NCI-H526 (cell line): ENCODE results near the gene GNAT3.

Experiments
- DNase-seq, 2 experiments: peaks; one replicate each; lab custom pipeline; 2025; lab: John Stamatoyannopoulos, UW

Gene GNAT3

DNA sequence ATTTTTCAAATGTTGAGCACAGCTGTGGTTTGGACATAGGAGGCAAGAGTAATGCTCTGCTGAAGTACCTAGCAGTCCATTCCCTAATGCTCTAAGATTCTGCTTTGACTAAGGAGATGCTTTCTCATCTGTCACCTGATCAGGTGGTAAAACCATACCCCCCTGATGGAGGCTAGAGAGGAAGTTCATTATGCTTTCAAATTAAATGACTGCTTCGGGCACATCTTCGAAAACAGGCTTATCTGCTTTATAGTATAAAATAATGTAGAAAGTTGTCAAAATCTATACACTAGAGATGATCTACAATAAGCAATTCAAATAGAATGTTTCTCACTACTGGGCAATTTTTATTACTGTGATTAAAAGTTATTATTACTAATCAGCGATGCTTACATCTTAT is at the start of gene GNAT3:
Gene GNAT3 (minus strand): TSS at position 101 of the 400 bp plus-strand sequence. CDS start 138 bp downstream, outside the sequence.
- DNase-seq: peak in 1 of 2 experiments; percentile 38

DNA sequence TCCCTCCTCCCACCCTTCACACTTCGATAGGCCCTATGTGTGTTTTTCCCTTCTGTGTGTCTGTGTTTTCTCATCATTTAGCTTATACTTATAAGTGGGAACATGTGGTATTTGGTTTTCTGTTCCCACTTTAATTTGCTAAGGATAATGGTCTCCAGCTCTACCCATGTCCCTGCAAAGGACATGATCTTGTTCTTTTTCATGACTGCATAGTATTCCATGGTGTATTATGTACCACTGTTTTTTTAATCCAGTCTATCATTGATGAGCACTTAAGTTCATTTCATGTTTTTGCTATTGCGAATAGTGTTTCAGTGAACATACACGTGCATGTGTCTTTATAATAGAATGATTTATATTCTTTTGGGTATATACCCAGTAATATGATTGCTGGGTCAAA is 46.3 kb upstream of the GNAT3 start:
- DNase-seq: no peak

DNA sequence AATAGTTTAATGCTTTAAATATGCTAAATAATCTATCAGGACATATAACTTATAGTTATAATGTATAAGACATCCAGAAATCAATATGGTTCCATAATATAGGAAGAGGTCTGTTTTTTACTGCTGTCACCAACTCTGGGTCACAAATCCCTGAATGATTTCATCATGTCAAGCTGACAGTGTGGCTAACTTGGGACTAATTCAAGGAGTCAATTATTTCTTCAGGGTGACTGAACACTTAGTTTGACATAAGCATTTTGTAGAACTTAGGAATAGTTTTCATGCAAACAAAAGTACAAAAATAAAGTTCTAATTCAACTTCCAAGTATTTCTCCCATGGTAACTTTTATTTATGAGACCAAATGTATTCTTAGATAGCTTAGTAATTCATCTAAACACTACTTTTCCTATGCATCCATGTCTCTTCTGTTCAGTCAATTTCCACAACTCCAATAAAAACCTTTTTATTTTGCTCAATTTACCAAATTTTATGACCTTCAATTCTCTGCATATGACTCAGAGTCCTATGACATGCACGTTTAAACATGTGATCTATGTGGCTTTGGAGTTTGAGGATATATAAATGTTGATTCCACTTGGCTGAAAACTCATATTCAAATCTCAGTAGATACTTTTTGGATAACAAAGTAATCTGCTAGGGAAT is 40.3 kb upstream of the GNAT3 start:
- no peak for DNase-seq

DNA sequence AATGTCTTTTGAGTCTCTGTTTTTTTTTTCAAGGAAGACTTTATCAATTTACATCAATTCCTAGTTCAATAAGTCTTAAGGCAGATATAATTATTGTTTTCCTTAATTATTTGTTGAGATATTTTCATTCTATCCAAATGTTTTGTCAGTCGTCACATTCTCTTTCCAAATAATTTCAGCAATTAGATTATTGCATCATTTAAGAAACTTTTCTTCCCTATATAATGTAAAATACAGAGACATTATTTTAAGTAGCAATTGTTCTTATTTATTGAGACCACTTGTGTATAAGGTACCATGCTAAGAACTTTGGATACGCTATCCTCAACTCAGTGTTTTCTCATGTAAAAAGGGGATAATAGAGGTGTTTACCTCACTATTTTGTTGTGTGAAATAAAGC is 38.1 kb upstream of the GNAT3 start:
- no peak for DNase-seq

DNA sequence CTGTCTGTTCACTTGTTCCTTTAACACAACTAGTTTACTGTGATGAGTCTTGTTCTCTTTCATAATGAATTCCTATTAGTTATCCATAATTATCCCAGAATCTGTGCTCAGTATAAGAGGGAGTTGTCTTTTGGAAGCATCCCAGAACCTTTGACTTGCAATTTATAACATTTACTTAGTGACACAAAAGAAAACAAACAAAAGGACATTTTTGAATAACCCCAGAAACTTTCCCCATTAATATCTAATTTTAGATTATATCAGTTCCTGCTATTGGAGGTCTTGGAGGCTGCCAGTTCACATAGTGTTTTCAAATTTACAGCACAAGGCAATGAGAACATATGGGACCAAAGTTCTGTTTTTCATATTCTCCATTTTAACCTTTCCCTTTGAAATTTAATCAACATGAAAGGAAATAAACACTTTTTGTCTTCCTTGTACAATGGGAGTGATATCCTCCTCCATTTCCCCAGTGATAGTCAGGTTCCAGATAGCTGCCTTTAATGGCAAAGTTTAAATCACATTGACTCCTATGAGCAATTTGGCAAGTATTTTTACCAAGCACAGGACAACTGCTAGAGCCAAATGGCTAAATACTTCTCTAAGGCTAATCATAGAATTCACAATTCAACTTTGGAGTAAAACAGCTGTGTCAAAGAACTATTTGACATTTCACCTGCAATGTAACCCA is 37.1 kb upstream of the GNAT3 start:
- DNase-seq: no peak

DNA sequence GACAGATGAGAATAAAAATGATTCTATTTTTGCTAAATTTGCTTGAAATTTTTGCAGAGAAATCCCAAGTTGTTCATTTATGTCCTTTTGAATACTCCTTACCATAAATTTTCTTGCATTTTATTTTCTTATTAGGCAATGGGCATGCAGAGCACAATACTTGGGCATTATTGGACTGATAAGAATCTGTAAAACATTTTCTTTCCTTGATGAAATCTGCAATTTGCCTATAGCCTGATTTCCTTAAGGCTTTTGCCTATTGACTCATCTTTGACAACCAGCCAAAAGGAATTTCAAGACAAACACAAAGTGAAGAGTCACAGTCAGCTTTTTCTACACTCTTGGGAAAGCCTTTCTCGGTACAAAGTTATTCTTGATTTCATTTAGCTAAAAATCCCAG is 30.5 kb upstream of the GNAT3 start:
- no peak for DNase-seq

DNA sequence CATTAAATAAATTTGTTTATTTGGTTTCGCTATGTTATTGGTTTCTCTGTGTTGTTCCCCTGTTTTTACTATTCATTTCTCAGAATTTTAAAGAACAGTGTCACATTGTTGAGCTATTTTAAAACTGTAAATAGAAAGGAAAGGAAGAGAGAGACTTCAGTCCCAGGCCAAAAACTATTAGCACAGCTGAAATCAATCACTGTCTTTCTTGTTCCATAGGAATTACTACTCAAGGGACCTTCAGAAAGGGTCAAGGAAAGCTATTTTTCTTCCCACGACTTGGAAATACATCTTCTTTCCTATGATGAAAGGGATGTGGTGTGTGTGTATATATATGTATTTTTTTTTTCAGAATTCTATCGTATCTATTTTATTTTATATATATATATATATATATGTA is 29.0 kb upstream of the GNAT3 start:
- DNase-seq: no peak

DNA sequence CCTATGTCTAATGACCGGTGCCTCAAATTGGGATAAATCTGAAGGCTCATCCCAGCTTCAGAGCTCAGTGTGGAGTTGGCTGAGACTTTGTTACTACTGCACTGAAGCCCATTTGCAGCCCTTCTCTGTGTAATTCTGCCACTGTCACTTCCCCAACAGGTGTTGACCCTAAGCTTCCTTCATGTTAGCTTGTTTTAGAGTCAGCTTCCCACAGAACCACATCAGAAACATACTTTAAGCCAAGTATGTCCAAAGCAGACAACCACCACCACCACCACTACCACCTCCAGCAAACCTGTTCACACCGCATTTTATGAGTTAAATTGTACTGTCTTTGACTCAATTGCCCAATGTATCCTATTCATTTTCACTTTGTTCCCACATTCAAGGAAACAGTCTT is 25.2 kb upstream of the GNAT3 start:
- no peak for DNase-seq

DNA sequence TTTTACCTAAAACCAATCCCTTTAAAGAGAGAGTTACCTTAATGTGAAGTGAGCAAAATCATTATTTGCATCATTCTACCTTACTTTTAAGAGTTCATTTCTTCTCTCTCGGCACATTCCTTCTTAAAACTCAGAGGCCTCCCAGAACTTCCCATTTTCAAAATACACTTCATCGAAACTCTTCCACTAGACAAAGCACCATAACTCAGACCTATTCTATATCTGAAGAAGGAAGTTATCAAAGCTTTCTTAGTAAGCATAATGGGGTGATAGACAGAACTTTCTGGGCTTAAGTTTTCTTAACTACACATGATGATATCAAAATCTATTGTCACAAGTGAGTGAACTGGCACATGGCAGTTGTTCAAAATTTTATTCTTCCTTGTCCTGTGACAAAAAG is 24.6 kb upstream of the GNAT3 start:
- no peak for DNase-seq

DNA sequence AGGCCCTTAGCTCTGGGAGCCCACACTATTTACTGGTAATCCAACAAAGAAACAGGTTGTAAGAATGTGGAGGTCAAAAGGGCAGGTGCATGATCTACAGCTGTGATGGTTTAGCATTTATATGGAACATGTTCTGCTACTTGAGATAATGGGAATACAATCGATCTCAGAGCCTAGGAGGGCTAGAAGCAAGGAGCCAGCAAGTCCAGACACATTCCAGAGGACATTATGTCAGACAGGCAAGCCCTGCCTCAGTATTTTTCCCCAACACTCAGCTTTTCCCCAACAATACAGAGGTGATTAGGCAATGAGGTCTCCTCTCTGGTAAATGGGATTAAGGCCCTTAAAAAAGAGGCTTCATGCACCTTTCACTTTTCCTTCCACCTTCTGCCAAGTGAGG is 21.4 kb upstream of the GNAT3 start:
- DNase-seq: no peak

DNA sequence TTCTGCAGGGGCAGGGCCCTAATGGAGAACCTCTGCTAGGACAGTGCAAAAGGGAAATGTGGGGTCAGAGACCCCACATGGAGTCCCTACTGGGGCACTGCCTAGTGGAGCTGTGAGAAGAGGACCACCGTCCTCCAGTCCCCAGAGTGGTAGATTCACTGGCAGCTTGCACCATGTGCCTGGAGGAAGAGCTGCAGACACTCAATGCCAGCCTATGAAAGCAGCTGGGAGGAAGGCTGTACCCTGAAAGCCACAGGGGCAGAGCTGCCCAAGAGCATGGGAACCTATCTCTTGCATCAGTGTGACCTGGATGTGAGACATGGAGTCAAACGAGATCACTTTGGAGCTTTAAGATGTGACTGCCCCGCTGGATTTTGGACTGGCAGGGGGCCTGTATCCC is 20.3 kb upstream of the GNAT3 start:
- DNase-seq: no peak

DNA sequence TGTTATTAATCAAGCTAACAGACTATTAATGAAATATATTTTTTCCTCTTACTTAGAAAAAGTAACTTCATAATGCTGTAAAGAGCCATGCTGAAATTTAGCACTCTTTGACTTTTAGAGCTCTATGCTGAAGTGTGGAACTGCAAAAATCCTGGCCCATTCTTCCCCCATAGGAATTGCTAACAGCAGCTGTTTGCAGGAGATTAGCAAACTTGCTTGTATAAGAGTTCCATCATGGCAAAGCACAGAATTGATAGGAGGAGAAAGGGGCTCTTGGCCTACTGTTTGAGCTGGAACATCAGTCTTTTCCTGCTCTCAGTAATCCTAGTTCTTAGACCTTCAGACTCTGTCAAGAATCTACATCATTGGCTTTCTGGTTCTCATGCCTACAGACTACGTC is 18.3 kb upstream of the GNAT3 start:
- no peak for DNase-seq

DNA sequence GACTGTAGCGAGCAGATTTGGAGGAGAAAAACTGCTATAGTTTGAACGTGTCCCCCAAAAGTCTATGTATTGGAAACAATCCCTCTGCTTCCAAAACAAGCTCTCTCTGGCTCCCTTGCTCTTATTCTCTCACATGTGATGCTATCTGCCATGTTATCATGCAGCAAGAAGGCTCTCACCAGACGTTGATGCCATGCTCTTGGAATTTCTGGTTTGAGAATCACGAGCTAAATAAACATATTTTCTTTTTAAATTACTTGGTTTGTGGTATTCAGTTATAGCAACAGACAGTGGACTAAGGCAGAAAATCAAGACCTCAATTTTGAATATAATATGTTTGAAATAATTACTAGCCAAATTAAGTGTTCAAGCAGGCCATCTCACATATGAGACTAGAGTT is 17.5 kb upstream of the GNAT3 start:
- DNase-seq: no peak

DNA sequence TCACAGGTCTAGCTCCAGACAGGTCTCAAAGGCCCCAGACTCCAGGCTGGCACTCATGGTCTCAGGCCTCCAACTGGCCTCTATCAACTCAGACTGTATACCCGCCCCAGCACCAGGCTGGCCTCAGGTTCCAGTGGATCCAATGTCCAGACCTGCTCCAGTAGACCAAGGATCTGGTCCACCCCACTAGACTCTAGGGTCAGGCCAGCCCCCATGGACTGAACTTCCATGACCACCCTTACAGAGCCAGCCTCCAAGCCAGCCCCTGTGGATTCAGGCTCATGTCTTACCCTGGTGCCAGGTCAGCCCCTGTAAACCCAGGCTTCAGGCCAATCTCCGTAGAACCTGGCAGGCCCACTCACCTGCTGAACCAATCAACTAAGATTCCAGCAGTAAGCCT is 16.8 kb upstream of the GNAT3 start:
- DNase-seq: no peak

DNA sequence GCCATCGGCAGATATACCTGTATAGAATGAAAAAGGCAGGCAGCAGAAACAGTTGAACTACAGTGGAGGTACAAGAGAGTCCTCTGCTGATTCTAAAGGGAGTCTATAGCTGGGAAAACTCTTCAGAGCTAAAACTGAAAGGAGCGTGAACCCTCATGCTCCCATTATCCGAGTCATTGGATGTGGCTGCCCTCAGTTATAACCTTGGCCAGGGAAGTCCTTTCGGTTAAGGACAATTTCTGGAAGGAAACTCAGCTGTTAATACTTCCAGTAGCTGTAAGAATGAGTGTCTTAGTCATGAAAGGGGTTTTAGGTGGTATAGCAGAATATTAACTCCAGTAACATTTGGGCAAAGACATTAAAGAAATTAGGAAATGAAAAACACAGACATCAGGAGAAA is 14.6 kb upstream of the GNAT3 start:
- no peak for DNase-seq

DNA sequence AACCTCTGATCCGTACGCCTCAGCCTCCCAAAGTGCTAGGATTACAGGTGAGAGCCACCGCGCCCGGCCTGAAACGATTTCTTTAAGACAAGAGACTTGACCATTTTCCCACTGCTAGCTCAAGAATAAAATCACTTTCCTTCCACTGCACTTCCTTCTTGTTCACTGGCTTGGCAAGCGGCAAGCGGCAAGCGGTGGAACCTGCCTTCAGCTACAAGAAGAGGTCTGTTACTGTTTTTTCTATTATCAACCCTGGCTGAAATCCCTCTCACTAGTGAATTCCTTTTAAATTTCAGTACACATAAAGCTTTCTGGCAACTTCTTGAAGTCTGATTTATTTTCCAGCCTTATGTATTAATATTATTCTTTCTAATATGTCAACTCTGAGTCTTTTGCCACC is 12.8 kb upstream of the GNAT3 start:
- no peak for DNase-seq

DNA sequence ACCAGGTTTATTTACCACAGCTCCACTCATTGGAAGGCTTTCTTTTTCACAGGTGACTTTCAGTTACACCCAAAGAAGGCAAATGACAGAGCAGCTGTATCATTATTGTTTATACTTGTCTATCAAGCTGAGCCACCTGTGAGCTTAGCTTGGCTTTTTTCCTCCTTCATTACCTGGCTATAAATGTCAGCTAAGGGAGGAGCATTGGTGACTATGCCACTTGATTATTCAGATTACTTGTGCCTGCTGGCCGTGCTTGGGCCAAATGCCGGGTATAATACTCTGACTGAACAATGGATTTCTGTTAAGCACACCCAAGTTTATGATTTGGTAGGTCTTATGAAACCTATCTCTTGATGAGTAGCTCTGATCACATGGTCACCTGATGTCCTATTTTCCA is 9.9 kb upstream of the GNAT3 start:
- DNase-seq: no peak

DNA sequence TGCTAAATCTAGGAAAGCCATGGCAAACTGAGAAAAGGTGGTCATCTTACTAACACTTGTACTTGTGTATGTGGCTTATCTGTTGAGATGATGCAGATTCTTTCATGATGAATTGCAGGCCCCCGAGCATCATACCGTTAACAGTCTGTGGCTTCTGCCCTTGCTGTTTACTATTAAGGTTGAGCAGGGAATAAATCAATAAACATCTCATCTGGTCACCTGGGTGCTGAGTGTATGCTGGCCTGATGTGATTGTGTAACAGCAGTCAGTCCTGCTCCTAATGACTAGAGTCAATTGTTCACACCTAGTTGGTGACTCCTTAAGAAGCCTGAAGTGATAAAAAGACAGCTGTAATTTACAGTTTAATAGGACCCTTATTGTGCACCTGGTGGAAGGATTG is 8.3 kb upstream of the GNAT3 start:
- no peak for DNase-seq

DNA sequence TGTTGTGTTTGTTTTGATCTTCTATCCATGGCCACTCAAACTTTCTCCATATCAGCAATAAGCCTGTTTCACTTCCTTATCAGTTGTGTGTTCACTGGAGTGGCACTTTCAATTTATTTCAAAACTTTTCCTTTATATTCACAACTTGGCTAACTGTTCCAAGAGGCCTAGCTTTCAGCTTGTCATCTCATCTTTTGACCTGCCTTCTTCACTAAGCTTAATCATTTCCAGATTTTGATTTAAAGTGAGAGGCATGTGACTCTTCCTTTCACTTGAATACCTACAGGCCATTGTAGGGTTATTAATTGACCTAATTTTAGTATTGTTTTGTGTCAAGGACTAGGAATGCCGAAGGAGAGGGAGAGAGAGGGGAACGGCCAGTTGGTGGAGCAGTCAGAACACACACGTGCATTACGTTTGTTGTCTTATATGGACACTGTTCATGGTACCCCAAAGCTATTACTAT is 5.5 kb upstream of the GNAT3 start:
- DNase-seq: no peak

DNA sequence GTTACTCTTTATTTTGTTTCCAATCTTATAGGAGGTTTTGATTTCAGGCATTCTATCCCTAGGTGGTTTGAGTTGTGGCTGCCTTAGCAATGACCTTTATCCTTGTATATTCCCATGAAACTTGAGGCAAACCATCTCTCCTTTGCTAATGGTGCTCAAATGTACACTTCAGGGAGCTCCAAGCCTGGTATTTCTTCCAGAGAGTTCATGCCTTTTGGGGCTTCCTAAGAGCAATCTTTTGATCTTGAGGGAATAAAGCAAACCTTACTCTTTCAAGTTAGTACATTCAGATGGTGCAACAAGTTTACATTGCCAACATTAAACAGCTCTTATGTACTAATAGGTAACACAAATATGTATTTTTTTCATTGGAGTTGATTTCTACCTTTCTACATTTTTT is 3.4 kb upstream of the GNAT3 start:
- DNase-seq: no peak

DNA sequence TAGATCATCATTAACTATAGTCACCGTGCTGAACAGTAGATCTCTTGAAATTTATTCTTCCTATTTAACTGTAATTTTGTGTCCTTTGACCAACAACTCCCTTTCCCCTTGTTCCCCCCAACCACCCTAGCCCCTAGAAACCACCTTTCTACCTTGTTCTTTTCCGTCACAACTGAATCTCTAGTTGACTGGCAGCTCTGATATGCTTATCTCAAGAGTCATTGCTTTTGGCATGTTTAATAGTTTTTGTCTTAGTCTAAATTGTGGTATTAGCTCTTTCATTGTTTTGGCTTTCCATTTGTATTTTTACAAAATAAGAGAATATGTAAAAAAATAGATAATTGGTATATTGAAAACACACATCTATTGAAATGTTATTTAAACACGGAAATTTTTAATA is 1.8 kb downstream of the GNAT3 start:
- DNase-seq: no peak

DNA sequence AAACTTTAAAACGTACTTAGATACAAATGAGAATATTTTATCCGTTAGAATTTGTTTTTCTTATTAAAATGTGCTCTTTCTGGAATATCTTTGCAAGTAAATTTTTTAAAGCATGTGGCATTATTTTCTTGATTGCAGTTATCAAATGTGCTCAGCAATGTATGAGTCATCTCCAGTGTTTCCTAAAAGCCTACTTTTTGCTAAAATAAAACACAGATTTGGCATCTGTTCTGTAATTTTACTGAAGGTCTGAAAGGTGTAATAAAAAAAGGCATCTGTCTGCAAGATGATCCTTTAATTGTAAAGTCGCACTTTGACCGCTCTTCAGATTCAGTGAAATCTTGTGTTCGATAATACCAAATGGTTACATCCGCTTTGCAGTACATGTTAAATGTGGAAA is 3.4 kb downstream of the GNAT3 start:
- DNase-seq: no peak

DNA sequence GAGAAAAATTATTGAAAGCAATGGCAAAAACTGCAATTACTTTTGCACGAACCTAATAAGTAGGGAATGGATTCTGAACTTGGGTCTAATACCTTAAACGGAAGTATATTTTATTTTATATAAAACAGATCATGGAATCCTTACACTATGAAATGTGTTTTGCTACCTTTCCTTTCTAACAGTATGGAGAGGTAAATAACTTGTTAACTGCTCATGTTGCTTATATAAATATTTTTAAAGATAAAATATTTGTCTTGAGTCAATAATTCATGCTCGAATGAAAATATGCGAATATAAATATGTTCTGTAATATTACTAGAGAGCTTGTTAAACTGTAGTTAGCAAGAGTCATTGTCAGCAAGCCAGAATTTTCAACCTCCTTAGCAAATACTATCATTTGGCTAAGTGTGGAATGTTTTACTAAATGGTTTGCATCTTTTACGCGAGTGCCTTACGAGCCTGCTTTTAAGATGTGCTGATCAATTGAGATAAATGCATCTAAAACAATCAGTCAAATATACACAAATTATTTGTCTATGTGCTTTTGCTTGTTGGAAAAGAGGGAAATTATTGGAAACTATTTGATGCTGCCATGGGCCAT is 5.9 kb downstream of the GNAT3 start:
- DNase-seq: peak; percentile 30 to 58

DNA sequence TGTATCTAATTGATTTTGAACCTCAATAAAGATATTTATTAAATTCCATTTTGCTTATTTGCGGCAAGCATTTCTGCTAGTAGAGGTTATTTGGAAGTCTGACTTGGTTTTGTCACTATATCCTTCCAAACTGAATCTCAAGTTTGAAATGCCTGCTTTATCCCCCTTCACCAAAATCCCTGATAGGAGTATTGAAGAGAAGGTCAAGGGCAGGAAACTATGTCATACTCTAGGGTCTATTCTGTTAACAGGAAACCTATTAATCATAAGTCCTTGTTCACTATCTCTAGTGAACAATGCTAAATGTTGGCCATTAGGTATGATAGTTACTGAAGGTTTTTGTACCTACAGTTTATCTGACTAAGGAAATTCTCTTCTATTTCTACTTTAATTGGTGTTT is 11.5 kb downstream of the GNAT3 start:
- no peak for DNase-seq
